HG02981 (cell line): ENCODE measurements around the gene CDC27.
"Not testable (repeated sequence)": the region's sequence is repeated elsewhere in the genome, so short reads cannot be mapped to it uniquely, and the experiment has no call there.

Experiments used
- ATAC-seq: cut with Tn5 transposase; IDR thresholded peaks from one replicate; pipeline ENCODE4 v1.9.1; 2021; ENCODE audit warnings: mild to moderate bottlenecking, moderate library complexity; ENCODE audit not compliant: unreplicated experiment

CDC27 gene

GRCh38 chr17:47073629-47074028 is 115.5 kb downstream of the CDC27 start:
- ATAC-seq: not testable (repeated sequence)

GRCh38 chr17:47072886-47073285 is 116.2 kb downstream of the CDC27 start:
- no peak for ATAC-seq

GRCh38 chr17:47071171-47071570 is 117.9 kb downstream of the CDC27 start:
- not testable (repeated sequence) for ATAC-seq

GRCh38 chr17:47070266-47070665 is 118.8 kb downstream of the CDC27 start:
- ATAC-seq: not testable (repeated sequence)
